ENCODE data around the gene FABP6.
"Not testable (repeated sequence)": the region's sequence is repeated elsewhere in the genome, so short reads cannot be mapped to it uniquely, and the experiment has no call there.

The FABP6 gene

GRCh38 chr5:160229190-160229742 is at the start of gene FABP6:
FABP6 (plus strand) TSS chr5:160229506; CDS start chr5:160229558, 52 bp downstream.
- DNase-seq (ENCODE audit: low read depth in 2 of 2) = no peak

GRCh38 chr5:160180931-160181330 is 48.4 kb upstream of the FABP6 start:
- DNase-seq (ENCODE audit: low read depth in 2 of 2) = no peak

- no peak for DNase-seq (ENCODE audit: low read depth in 2 of 2)
Measured at GRCh38 chr5:160181965-160182622, 47.2 kb upstream of the FABP6 start.

GRCh38 chr5:160183075-160183474 is 46.2 kb upstream of the FABP6 start:
- DNase-seq (ENCODE audit: low read depth in 2 of 2) = no peak

GRCh38 chr5:160185626-160186360 is 43.5 kb upstream of the FABP6 start:
- no peak for DNase-seq (ENCODE audit: low read depth in 2 of 2)

- no peak for DNase-seq (ENCODE audit: low read depth in 2 of 2)
Measured at GRCh38 chr5:160186480-160186879, 42.8 kb upstream of the FABP6 start.

GRCh38 chr5:160187091-160187490 is 42.2 kb upstream of the FABP6 start:
- DNase-seq (ENCODE audit: low read depth in 2 of 2) = no peak

- DNase-seq (ENCODE audit: low read depth in 2 of 2) = no peak
Measured at GRCh38 chr5:160188141-160189015, 40.9 kb upstream of the FABP6 start.

- no peak for DNase-seq (ENCODE audit: low read depth in 2 of 2)
Measured at GRCh38 chr5:160192424-160192823, 36.9 kb upstream of the FABP6 start.

- not testable (repeated sequence) for DNase-seq (ENCODE audit: low read depth in 2 of 2)
Measured at GRCh38 chr5:160193076-160193475, 36.2 kb upstream of the FABP6 start.

GRCh38 chr5:160193790-160194189 is 35.5 kb upstream of the FABP6 start:
- not testable (repeated sequence) for DNase-seq (ENCODE audit: low read depth in 2 of 2)

GRCh38 chr5:160197341-160198144 is 31.8 kb upstream of the FABP6 start:
- DNase-seq (ENCODE audit: low read depth in 2 of 2) = no peak

- DNase-seq (ENCODE audit: low read depth in 2 of 2) = no peak
Measured at GRCh38 chr5:160198146-160198545, 31.2 kb upstream of the FABP6 start.

GRCh38 chr5:160198841-160199409 is 30.4 kb upstream of the FABP6 start:
- no peak for DNase-seq (ENCODE audit: low read depth in 2 of 2)

- DNase-seq (ENCODE audit: low read depth in 2 of 2) = peak; percentile 60 to 61
Measured at GRCh38 chr5:160199410-160199911, 29.8 kb upstream of the FABP6 start.

- no peak for DNase-seq (ENCODE audit: low read depth in 2 of 2)
Measured at GRCh38 chr5:160207061-160207460, 22.2 kb upstream of the FABP6 start.

GRCh38 chr5:160209917-160210316 is 19.4 kb upstream of the FABP6 start:
- no peak for DNase-seq (ENCODE audit: low read depth in 2 of 2)

- no peak for DNase-seq (ENCODE audit: low read depth in 2 of 2)
Measured at GRCh38 chr5:160210606-160211005, 18.7 kb upstream of the FABP6 start.

- DNase-seq (ENCODE audit: low read depth in 2 of 2) = no peak
Measured at GRCh38 chr5:160211352-160211751, 18.0 kb upstream of the FABP6 start.

- no peak for DNase-seq (ENCODE audit: low read depth in 2 of 2)
Measured at GRCh38 chr5:160213537-160213936, 15.8 kb upstream of the FABP6 start.

- no peak for DNase-seq (ENCODE audit: low read depth in 2 of 2)
Measured at GRCh38 chr5:160219356-160219755, 9.9 kb upstream of the FABP6 start.

Measured in stimulated activated CD8-positive, alpha-beta memory T cell treated with anti-CD3 and anti-CD28 coated beads, Interleukin-2, amount 100 ng/mL, for 48 hours (primary cell).